ENCODE data around the gene GAGE12J.
"Not testable (repeated sequence)": the region's sequence is repeated elsewhere in the genome, so short reads cannot be mapped to it uniquely, and the experiment has no call there.

DNA sequence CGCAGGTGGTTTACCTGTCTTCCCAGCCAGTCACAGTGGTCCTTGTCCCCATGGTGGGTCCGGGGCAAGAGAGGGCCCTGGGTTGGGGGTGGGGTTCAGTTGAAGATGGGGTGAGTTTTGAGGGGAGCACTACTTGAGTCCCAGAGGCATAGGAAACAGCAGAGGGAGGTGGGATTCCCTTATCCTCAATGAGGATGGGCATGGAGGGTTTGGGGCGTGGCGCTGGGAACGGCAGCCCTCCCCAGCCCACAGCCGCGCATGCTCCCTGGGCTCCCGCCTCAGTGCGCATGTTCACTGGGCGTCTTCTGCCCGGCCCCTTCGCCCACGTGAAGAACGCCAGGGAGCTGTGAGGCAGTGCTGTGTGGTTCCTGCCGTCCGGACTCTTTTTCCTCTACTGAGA lies at the start of gene GAGE12J:
- TF ChIP-seq POLR2A, EP300 (IDR thresholded peaks at IDR 0.05): not testable (repeated sequence)
- TF ChIP-seq, protein P1, sequence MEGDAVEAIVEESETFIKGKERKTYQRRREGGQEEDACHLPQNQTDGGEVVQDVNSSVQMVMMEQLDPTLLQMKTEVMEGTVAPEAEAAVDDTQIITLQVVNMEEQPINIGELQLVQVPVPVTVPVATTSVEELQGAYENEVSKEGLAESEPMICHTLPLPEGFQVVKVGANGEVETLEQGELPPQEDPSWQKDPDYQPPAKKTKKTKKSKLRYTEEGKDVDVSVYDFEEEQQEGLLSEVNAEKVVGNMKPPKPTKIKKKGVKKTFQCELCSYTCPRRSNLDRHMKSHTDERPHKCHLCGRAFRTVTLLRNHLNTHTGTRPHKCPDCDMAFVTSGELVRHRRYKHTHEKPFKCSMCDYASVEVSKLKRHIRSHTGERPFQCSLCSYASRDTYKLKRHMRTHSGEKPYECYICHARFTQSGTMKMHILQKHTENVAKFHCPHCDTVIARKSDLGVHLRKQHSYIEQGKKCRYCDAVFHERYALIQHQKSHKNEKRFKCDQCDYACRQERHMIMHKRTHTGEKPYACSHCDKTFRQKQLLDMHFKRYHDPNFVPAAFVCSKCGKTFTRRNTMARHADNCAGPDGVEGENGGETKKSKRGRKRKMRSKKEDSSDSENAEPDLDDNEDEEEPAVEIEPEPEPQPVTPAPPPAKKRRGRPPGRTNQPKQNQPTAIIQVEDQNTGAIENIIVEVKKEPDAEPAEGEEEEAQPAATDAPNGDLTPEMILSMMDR (IDR thresholded peaks at IDR 0.05), result not testable (repeated sequence)

All from ovary (tissue), 3 donors.